Measurements from ENCODE around the gene ERCC6L2.

ERCC6L2 gene

GRCh38 chr9:95930277-95930676 is 54.8 kb downstream of the ERCC6L2 start:
- DNase-seq = no peak

DNA sequence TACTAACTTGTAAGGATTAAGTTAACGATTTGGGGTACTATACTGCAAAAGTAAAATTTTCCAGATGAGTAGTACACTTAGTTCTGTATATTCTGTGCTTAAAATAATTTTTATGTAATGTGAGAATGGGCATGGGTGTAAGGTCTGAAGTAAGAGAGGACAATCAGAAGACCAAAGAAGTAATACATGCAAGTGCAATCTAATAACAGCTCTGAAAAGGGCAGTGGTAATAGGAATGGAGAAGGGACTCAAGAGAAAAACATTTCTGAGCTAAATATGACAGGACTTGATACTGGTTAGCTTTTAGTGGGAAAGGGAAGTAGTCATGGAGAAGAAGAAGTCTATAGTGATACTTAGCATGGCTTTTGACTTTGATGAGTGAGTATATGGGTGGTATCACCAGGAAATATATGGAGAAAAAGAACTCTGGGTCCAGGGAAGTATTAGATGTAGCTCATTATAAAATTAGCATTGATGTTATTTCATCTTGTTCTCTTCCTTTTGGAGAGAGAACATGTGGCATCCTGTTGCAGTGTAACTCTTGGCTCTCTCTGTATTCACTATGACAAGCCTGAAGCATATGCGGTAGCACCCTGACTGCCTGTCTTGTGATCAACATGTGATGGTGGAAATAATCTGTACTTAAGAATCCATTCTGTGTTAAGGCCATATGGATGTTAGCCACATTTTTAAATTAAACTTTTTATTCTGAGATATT is 60.5 kb downstream of the ERCC6L2 start:
- no peak for DNase-seq

DNA sequence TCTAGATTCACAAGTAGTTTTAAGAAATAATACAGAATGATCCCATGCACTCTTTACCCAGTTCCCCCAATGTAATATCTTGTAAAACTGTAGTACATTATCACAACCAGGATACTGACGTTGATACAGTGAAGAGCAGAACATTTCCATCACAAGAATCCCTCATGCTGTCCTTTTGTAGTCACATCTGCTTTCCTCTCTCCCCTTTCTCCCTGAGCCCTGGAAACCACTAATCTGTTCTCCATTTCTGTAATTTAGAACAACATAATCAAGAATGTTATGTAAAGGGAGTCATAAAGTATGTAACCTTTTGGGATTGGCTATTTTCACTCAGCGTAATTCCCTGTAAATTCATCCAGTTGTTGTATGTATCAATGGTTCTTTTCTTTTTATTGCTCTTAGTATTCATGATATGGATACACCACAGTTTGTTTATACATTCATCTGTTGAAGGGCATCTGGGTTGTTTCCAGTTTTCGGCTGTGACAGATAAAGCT is 61.1 kb downstream of the ERCC6L2 start:
- DNase-seq = no peak

GRCh38 chr9:95937131-95937530 is 61.6 kb downstream of the ERCC6L2 start:
- no peak for DNase-seq

DNA sequence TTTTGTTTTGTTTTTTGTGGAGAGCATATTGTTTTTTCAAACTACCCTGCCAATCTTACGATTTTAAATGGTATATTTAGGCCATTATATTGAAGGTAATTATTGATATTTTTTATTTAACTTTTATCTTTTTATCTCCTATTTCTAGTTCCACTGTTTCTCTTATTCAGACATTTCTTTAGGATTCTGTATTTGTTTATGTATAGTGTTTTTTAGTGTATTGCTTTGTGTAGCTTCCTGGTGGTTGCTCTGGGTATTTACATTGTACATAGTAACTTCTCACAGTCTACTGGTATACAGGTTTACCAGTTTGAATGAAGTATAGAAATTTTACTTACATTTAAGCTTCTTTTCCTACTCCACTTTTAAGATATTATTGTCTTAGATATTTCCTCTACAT is 63.2 kb downstream of the ERCC6L2 start:
- DNase-seq = no peak

DNA sequence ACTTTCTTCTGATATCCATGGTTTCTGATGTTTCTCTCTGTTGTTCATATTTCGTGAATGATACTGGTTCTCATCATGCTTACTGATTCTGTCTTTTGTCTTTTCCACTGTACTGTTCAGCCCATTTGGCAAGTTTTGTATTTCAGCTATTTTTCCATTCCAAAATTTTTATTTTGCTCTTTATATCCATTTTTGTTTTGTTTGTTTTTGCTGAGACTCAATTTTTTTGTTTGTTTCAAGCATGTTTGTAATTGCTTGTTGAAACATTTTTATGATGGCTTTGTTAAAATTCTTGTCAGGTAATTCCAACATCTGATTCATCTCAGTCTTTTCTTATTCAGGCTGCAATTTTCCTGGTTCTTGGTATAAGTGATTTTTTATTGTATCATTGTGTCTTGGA is 64.0 kb downstream of the ERCC6L2 start:
- DNase-seq = no peak

DNA sequence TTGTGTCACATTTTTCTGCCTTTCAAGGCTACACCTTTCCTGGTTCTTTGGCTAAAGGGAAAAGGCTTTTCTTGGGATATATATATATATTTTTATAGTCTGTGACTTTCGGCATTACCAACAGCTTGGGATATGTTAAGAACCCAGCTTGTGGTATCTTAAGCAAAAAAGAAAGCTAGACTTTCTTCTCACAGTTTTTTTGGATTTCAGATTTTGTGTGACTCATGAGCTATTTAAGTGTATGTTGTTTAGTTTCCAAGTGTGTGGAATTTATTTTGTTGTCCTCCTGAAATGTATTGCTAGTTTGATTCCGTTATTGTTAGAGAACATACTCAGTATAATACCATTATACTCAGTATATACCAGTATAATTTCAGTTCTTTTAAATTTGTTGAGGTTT is 64.8 kb downstream of the ERCC6L2 start:
- DNase-seq = no peak

GRCh38 chr9:95942016-95942415 is 66.5 kb downstream of the ERCC6L2 start:
- no peak for DNase-seq

DNA sequence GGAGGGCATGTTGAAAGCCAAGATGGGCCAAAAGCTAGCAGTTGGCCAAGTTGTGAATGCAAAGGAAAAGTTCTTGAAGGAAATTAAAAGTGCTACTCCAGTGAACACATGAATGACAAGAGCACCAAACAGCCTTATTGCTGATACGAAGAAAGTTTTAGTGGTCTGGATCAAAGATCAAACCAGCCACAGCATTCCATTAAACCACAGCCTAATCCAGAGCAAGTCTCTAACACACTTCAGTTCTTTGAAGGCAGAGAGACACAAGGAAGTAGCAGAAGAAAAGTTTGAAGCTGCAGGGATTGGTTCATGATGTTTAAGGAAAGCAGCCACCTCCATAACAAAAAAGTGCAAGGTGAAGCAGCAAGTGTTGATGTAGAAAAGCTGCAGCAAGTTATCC is 71.6 kb downstream of the ERCC6L2 start:
- no peak for DNase-seq

- DNase-seq = no peak
These were observed 77.0 kb downstream of the ERCC6L2 start for GRCh38 chr9:95952471-95952870.

DNA sequence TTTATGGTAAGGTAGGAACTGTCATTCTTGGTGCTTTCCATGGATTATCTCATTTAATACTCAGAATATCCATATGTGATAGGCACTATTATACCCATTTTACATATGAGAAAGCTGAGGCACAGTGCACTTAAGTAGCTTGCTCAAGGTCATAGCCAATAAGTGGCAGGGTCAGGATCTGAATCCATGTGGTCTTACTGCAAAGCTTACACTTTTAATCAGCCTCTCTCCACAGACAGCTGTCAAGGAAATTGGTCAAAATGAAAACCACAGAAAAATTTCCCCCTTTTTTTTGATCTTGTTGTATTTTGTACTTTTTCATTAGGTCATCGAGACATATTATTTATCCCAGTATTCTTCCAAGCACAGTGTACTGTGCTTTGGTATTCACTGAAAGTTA is 78.5 kb downstream of the ERCC6L2 start:
- no peak for DNase-seq

GRCh38 chr9:95954940-95955339 is 79.4 kb downstream of the ERCC6L2 start:
- DNase-seq = no peak

DNA sequence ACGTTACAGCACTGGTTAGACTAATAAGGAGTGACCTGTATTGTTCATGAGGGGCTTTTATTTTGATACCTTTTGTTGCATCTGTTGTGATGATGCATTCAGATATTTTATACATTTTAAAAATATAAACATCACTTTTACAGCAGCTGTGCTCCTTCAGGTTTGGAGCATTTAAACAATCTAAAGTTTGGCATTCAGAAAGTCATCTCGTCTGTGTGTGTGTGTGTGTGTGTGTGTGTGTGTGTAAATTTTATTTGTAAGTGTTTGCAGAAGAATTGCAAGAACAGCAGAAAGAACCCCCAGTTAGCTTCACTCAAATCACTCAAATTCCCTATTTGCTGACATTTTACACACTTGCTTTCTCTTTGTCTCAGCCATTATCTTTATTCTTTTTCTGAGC is 87.4 kb downstream of the ERCC6L2 start:
- no peak for DNase-seq

GRCh38 chr9:95963659-95964058 is 88.2 kb downstream of the ERCC6L2 start:
- DNase-seq = no peak

DNA sequence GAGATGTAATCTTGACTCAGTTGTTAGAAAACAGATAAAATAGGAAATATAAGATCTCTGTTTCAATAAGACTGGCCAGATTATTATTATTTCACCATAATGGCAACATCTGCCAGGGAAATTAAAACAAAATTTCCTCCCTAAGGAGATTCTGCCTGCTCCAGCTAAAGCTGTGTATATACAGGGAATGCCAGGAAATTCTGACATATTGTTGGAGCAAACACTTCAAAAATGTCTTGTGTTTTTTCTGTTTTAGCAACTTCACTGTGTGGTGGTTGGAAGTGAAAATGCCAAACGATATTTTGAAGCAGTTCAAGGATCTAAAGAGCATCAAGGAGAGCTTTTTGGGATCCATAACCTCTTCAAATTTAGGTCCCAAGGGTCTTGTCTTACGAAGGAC is 90.8 kb downstream of the ERCC6L2 start:
- DNase-seq = no peak

- DNase-seq = no peak
These were observed 94.8 kb downstream of the ERCC6L2 start for GRCh38 chr9:95970317-95970716.

DNA sequence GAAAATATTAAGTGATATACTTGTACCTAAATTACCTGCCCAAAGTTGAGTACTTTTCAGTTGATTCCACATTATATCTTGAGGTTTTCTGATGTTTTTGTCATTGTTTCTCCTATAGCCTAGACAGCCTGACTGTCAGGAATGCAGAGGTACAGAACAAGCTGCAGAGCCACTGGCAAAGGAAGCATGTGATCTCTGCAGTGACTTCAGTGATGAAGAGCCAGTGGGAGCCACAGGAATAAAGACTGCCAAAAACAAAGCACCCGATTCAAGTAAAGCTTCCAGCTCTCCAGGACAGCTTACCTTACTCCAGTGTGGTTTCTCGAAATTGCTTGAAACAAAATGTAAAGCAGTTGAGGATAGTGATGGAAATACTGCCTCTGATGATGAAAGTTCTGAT is 96.3 kb downstream of the ERCC6L2 start:
- no peak for DNase-seq

GRCh38 chr9:95974389-95974788 is 98.9 kb downstream of the ERCC6L2 start:
- DNase-seq = no peak

DNA sequence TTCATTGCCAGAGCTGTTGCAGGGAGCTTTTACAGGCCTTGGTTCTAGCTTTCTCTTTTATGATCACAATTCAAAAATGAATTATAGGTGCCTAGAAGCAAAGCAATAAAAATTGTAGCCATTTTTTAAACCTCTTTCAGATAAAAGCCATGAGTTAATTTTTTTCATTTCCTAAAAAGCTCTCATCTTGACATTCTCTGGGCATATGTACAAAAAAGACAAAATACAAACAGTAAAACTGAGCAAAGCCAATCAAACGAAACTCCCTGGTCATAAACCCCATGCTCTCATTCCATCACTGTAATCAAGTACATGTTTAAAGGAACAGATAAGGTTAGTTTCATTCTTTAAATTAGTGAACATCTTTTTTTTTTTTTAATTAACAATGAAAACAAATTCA is 101.9 kb downstream of the ERCC6L2 start:
- no peak for DNase-seq

- DNase-seq = no peak
These were observed 102.6 kb downstream of the ERCC6L2 start for GRCh38 chr9:95978106-95978505.

GRCh38 chr9:95979446-95979845 is 104.0 kb downstream of the ERCC6L2 start:
- no peak for DNase-seq

DNA sequence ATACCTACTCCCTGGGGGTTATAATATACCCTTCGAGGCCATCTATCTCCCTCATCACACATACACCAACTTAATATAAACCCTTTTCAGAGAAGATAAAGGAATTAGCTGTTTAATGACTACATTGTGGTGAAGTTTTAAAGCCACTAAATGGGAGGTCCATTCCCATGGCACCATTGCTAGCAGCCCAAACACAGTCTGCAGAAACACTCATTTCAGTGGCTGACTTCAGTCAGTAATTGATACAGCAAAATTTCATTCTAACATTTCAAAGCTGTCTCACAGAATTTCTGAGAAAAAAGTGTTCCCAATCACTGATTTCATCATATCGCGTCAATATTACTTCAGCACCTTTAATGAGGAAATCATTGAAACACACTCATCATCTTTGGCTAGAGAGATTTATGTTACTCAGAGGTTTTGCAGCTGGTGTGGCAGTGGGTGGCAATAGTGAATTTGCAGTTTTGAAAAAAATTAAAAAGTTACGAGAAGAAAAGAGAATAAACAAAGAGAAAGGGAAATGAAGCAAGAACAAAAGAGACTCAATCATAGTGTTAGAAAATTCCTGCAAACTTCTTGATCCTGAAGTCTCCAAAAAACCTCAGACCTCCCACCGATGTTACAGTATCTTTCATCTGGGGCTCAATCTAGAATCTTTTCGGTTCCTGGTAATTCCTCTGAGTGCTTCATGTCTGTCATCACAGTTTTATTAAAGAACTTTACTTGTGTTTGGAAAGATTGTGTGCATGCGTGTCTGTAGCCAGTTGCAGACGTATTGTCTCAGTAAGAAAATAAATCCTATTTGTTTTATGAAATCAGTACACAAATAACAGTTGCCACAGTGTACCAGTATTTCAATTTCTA is 105.0 kb downstream of the ERCC6L2 start:
- no peak for DNase-seq

- peak; percentile 36 for DNase-seq
These were observed 106.4 kb downstream of the ERCC6L2 start for GRCh38 chr9:95981761-95982390.

Data from DMS 273 treated with DMSO at 0.1 percent for 48 hours (cell line).